Stimulated activated CD4-positive, alpha-beta T cell treated with anti-CD3 and anti-CD28 coated beads, Interleukin-4, amount 100 ng/mL, for 48 hours (primary cell): Measurements from ENCODE around the gene TNFRSF13B.
"Not testable (repeated sequence)": the region's sequence is repeated elsewhere in the genome, so short reads cannot be mapped to it uniquely, and the experiment has no call there.

ENCODE experiments used
- DNase-seq, 2 donors: peaks; one replicate each; pipeline ENCODE4 v3.0.0-alpha.2; 2020; ENCODE audit warnings: low read depth in 2 of 2

TNFRSF13B gene

DNA sequence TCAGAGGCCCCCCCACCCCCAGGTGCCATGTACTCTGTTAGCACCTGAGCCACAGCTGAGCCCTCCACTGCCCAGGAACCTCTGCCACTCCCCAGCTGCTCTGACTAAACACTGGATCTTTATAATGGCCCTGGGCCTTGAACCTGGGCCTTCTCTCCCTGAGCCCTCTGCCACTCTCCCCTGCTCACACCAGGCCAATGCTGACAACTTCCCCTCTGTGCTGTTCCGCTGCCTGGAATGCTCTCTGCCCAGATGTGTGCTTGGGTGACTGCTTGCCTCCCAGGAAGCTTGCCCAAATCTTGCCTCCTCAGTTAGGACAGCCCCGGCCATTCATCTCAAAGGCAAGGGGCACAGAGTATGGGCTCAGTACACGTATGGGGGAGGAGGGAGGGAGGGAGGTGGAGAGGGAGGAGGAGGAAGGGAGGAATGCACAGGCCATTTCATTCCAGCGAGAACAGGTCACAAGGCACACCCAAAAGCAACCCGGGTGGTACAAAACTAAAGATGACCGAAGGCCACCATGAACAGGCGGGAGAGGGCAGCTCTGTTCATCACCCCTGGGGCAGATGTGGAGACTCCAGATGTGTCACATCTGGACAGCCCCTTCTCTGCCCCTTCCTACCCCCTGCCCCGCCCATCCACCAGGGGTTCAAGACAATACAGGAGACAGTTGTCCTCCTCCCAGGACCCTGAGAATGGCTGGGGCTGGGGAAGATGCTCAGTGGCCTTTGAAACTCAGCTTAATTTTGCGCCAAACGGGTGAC is 15.3 kb upstream of the TNFRSF13B start:
- no peak for DNase-seq

DNA sequence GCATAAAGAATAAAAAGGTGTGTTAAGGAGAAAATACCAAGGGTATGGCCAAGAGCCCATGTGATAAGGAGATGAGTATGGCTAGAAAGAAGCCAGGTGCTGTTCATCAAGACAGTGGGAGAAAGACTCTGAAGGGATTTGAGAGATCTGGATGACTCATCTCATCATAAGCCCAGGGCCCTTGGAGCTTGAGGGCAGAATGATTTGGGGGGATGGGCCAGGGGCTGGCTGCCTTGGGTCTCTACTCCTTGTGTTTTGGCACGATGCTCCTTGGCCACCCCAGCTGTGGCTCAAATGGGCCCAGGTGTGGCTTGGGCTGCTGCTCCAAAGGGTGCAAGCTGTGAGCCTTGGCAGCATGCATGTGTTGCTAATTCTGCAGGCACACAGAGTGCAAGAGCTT is 14.5 kb upstream of the TNFRSF13B start:
- no peak for DNase-seq

DNA sequence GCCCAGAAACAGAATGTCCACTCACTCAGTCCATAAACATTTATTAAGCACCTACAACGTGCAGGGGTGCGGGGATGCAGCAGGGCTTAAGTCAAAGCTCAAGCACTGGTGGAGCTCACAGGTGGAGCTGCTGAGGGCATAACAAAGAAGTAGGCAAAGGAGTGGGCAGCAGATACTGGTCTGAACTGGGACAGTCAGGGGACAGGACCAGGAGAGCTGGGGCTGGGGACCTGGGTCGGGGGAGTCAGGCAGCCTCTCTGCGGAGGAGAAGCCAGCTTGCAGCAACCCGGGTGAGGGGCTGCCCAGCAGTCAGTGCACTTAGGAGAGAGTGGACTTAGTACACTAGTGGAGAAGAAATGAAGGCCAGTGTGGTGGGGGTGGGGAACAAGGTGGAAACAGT is 10.0 kb upstream of the TNFRSF13B start:
- no peak for DNase-seq

DNA sequence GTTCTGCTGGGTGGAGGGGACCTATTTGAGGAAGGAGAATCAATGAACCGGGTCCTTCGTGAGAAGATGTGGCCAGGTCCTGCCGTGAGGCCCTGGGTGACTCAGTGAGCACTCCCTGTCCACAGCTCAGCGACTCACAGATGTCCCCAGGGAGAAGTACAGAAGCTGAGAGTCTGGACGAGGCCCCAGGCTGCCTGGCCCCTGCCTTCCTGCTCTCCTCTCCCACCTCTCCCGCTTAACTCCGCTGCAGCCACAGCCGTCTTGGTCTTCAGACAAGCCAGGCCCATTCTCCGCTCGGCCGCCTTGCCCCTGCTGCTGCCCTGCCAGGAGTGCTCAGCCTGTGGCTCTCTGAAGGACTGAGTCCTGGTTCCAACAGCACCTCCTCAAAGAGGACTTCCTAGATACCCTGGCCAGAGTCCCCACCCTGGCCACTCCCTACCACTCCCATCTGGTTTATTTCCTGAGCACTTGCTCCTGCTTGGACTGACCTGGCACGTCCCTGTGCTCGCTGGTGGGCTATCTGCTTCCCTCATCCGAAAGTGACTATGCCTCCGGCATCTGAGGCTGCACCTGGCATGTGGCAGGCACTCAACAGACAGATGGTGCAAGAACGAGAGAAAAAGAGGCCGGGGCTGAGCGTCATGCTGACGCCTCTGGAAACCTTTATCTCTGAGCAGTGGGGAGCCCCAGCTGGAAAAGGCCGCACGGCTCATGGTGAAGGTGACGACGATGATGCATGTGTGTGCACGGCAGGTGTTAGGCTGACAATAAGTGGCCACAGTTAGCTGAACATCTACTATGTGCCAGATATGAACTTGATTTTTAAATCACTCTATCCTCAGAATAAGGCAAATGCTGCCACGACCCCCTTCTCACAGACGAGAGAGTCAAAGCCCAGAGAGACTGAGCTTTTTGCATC is 9.2 kb upstream of the TNFRSF13B start:
- no peak for DNase-seq

DNA sequence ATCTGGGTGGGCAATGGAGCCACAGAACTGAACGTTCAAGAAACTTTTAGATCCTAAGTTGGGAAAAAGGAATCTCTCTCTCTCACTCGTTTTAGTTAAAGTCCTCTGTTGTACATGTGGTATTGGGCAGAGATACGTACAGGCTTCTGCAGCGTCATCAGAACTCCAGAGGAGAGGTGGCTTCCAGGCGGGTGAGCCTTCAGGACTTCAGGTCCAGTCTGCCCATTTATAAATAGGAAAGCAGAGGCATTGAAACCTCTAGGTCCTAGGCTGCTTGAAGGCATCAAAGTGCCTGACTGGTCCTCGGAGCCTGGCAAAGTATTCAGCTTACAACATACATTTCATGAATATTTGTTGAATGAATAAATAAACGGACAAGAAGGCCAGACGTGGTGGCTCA is 8.1 kb upstream of the TNFRSF13B start:
- no peak for DNase-seq

DNA sequence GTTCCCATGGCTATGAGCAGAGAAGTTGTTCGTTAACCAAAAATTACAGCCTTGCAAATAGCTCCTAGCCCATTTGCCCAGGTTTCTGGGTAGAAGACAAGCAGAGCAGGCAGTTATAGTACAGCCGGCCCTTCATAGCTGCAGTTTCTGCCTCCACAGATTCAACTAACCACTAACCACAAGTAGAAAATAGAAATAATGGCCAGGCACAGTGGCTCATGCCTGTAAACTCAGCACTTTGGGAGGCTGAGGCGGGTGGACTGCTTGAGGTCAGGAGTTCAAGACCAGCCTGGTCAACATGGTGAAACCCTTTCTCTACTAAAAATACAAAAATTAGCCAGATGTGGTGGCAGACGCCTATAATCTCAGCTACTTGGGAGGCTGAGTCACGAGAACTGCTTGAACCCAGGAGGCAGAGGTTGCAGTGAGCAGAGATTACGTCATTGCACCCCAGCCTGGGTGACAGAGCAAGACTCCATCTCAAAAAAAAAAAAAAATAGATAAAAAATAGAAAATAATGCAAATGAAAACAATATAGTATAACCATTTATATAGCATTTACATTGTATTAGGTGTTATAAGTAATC is 7.4 kb upstream of the TNFRSF13B start:
- not testable (repeated sequence) for DNase-seq

DNA sequence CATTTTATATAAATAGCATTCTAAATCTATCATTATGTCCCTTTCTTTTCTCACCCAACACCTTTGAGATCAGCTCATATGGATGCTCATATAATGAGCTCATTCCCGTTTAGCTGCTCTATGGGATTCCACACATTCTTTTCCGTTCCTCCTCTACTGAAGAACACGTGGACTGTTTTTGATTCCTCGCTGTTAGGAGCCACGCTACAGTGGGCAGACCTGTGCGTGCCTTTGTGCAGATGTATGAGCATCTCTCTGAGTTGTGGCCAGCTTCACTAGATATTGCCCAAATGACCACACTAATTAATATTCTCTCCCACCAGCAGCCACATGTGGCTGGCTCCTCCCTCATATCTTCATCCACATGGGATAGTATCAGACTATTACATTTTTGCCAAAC is 6.0 kb upstream of the TNFRSF13B start:
- no peak for DNase-seq

DNA sequence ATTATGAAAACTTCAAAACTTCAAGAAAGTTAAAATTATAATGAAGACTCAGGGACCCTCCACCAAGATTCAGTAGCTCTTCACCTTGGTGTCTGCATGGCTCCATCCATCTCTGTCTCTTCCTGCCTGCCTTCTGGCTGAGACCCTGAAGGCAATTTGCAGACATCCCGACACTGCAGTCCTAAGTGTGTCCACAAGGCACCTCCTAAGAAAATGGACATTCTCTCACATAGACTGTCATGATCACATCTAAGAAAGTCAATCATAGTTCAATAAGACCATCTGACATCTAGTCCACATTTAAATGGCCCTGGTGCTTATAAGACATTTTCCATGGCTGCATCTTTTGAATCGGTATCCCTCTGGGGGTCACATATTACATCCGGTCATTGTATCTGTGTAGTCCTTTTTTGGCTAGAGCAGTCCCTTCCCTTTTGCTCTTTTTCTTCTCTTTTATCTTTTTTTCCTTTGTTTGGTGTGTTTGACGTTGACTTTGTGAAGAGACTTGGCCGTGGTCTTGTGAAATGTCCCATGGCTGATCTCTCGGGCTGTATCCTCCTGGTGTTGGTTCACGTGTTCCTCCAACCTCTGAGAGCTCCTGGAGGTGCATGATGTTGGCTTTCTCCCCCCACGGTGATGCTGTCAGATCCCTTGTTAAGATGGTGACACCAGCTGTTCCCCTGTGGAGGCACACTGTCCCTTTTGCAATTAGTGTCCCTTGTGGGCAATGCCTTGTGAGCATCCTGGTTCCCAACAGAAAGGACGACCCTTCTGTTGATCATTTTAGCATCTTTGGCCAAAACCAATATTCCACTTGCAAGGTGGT is 5.0 kb upstream of the TNFRSF13B start:
- no peak for DNase-seq

DNA sequence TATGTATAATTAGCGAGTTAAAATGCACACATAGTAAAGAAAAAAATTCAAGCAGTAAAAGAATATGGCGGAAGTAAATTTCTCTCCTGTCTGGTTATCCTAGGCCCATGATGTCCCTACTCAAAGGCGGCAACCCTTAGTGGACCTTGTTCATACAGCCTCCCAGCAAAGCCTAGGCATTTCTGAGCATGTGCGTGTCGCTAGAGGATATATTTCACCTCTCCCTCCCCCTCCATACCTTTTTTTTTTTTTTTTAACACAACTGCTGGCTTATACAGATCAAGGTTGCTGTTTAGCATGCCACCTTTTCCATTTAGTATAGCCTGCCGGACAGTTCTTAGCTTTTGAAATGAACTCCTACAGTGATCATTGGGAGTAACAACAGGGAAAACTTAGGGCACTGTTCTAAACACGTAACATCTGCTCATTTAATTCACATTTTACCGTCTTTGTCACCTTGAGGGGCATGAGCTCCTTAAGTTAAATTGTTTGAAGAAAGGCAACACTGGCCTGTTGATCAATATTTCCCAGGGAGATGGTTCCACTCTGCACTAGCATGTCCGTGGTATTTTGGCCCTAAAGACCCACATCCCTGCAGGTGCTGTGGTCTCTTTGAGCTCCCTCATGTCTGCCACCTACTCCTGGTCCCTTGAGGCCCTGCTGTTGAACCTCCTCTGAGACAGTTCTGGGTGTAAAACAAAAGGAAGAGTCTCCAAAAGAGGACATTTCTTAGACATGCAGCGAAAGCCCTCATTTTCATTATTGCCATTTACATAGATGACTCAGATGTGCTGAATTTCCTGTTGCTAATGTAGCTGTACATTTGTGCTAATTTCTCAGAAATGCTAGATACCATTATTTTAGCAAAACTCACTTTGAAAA is 4.1 kb upstream of the TNFRSF13B start:
- DNase-seq = no peak

DNA sequence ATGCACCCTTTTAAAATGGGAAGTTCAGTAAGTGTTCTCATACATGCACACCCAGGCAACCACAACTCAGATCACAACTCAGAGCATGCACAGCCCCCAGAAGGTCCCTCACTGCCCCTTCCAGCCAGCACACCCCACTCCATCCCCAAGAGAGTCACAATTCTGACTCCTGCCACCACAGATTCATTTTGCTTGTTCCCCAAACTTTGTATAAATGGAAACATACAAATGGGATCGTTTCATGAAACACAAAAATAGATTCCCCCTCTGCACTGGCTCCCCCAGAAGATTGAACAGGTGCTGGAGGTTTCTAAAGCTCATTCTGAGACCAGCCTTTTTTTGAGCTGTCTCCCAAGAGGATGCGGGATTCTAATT is 3.3 kb upstream of the TNFRSF13B start:
- no peak for DNase-seq

DNA sequence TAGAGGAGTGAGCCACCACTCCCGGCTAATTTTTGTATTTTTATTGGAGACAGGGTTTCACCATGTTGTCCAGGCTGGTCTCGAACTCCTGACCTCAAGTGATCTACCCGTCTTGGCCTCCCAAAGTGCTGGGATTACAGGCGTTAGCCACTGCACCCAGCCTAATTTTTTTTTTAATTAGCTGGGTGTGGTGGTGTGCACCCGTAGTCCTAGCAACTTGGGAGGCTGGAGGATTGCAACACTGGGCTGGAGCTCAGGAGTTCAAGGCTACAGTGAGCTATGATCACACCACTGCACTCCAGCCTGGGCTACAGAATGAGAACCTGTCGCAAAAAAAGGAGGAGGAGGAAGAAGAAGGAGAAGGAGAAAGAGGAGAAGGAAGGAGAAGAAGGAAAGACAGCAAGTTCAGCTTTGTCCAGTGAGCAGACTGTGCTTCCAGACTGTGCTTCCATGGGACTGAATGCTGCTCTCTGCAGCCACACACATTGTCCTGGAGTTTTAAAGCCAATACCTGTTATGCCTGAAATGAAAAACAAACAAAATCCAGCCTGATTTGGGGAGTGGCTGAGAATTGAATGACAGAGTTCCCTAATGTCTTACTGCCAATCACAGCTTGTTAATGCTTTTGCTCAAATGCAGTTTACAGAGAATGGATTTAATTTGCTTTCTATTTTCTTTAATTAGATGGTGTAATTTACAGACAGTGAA is 2.8 kb upstream of the TNFRSF13B start:
- DNase-seq = no peak

DNA sequence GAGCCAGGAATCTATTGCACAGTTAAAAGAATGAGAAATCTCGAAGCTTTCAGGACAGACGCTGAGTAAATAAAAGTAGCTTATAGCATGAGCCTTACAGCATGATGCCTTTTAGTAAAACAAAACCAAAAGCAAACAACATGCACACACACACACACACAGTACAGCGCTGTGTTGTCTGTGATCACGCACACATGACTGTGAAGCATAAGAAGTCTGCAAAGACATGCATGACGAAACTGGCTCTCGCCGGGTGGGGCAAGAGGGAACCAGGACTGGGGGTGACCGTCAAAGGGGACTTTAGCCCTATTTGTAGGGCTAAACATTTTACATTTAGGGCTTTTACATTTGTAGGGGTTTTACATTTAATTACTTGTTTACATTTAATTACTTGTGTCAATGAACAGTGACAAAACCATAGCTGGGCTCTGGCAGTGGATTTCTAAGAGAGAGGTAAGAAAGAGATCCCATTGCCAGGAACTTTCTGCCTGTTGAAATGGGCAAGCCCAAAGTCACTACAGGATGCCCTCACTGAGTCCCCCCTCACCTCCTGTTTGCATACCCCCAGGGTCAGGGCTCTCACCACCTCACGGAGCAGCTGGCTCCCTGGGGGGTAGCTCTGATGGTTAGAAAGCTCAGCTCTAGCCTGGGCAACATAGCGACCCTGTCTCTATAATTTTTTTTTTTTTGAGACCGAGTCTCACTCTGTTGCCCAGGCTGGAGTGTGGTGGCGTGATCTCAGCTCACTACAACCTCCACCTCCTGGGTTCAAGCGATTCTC is 2.0 kb upstream of the TNFRSF13B start:
- DNase-seq = no peak

DNA sequence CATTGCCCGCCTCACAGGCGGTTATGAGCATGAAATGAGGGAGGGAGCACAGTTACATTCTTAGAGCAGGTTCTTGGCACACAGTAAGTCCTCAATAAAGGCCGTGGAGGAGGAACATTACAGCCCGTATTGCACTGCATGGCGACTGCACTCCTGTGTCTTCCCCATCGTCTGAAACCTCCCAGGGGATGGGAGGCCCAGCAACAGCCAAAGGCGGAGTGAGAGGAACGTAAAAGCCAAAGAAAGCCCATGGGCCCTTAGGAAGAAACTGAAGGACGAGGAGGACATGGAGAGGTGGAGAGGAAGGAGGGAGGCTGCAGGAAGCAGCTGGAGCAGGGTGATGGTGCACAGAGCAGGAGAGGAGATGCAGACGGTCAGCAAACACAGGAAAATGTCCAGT is 1.1 kb upstream of the TNFRSF13B start:
- DNase-seq = not testable (repeated sequence)

DNA sequence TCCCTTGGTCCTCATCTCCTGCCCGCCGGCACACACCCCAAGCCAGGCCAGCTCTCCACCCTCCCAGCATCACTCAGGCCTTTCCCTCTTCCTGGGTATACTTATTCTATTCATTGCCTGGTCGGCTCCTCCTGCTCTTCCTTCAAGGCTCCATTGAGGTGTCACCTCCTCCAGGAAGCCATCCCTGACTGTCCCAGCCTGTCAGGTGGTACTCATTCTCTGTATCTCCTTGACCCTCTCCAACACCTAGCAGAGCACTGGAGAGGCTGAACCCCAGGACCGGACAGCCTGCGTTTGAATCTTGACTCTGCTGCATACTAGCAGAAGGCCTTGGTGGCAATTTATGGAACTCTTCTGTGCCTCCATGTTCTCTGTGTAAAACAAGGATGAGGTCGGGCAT is 428 bp upstream of the TNFRSF13B start:
- DNase-seq = no peak

DNA sequence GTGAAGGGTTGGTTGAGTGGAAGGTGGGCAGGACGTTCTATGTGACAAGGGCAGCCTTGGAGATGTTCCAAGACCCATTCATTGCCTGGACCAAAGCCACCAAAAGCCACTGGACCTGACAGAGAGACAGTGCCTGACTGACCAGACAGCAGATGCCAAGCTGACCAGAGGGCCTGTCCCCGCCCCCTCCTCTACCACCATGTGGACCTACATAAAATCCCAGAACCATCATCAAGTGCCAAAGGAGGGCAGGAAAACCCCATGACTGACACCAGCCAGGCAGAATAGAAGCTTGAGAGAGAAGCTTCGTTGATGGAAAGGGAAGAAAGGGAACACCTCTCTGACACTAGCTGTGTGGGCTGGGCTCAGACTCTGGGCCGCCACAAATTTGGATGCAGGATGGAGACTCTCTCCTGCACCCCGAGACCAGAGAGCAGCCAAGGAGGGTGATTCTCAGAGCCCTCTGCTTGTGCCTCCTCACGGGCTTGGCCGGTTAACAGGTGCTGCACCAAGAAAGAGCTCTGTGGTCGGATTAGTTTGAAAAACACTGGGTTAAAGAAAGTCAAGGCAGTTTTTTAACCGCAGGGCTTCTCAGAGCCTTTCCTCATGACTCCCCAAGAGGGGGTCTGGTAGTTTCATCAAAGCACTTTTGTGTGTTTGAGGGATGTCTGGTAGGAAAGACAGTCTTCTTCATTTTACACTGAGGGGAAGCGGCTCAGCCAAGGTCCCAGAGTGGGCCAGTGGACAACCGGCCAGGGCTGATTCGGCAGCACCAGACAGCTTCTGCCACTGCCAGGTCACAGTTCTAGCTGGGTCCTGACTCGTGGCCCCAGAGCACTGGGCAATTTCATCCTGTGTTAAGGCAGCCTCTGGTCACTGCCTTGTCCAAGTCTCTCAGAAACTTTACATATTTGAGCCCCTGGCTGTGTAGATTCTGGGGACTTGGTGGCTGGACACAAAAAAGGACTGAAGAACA is 1.7 kb downstream of the TNFRSF13B start:
- no peak for DNase-seq

DNA sequence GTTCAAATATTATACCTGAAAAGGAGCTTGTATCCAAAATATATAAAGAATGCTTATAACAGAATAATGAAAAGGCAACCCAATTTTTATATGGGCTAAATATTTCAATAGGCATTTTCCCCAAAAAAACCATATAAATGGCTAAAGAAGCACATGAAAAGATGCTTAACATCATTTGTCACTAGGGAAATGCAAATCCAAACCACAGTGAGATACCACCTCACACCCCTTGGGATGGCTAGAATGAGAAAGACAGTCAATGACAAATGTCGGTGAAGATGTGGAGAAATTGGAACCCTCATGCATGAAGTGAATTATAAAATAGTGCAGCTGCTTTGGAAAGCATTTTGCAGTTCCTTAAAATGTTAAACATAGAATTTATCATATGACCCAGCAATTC is 3.1 kb downstream of the TNFRSF13B start:
- no peak for DNase-seq

DNA sequence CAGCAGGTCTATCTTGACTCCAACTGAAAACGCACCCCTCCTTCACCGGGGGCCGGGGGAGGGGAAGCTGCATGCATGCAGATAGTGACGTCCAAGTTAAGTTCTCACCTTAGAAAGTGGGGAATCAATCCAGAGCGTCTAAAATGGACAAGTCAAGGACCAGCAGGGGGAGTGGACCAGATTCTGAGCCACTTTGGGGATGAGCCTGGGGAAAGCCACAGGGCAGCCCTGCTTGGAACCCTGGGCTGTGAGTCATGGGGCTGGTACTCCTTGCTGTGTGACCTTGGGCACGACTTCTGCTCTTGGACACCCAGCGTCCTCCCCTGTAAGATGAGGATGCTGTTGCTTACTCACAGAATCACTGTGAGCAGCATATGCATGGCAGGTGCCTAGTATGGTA is 9.1 kb downstream of the TNFRSF13B start:
- DNase-seq = no peak

DNA sequence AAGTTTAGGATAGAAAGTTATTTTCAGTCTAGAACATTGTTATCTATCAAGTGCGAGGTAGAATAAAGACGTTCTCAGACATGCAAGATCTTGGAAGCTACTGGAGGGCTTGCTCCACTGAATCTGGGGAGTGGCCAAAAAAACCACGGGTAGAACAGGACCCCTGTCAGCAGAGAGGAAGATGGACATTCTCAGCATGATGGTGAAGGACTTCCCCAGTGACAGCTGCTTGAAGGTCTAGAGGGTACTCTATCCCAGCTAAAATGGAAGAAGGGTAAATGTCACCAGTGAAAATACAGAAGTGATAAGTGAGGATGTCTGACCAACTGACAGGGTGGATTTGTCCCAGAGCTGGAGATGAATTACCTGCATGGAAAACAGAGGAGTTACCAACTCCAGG is 10.1 kb downstream of the TNFRSF13B start:
- DNase-seq = no peak
